ENCODE data around the gene SPACA9.

SPACA9 gene

DNA sequence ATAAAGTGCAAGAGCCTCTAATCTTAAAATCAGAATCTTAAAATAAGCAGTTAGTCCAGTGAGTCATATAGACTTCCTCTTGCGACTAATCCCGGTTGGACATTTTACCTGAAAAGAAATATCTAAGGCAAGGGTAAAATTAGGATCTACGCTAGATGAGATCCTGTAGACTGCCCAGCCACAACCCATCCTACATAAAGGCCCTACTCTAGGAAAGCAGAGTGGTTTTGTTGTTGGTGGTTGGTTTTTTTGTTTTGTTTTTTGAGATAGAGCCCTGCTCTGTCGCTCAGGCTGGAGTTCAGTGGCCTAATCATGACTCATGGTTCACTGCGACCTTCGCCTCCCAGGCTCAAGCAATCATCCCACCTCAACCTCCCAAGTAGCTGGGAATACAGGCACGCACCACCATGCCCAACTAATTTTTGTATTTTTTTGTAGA, 58.8 kb downstream of the SPACA9 start:
- peaks cover 0 to 1% of the 10 kb centered on the region in 2 experiments for H3K4me1 ChIP-seq (ENCODE audit: control insufficient read depth in 1 of 2, insufficient read depth in 1 of 2, low read depth in 1 of 2, low read length in 1 of 2)
- no peak overlapping the region for H3K4me3 ChIP-seq (ENCODE audit: low read depth in 1 of 2, low read length in 1 of 2)
- TF ChIP-seq, protein P1, sequence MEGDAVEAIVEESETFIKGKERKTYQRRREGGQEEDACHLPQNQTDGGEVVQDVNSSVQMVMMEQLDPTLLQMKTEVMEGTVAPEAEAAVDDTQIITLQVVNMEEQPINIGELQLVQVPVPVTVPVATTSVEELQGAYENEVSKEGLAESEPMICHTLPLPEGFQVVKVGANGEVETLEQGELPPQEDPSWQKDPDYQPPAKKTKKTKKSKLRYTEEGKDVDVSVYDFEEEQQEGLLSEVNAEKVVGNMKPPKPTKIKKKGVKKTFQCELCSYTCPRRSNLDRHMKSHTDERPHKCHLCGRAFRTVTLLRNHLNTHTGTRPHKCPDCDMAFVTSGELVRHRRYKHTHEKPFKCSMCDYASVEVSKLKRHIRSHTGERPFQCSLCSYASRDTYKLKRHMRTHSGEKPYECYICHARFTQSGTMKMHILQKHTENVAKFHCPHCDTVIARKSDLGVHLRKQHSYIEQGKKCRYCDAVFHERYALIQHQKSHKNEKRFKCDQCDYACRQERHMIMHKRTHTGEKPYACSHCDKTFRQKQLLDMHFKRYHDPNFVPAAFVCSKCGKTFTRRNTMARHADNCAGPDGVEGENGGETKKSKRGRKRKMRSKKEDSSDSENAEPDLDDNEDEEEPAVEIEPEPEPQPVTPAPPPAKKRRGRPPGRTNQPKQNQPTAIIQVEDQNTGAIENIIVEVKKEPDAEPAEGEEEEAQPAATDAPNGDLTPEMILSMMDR (IDR thresholded peaks at IDR 0.05), result no peak
- no peaks in the 10 kb centered on the region for H3K27me3 ChIP-seq
- H3K9me3 ChIP-seq, result no peaks in the 10 kb centered on the region
- H3K36me3 ChIP-seq, result peaks cover 11% of the 10 kb centered on the region
- no peak overlapping the region for H3K27ac ChIP-seq

DNA sequence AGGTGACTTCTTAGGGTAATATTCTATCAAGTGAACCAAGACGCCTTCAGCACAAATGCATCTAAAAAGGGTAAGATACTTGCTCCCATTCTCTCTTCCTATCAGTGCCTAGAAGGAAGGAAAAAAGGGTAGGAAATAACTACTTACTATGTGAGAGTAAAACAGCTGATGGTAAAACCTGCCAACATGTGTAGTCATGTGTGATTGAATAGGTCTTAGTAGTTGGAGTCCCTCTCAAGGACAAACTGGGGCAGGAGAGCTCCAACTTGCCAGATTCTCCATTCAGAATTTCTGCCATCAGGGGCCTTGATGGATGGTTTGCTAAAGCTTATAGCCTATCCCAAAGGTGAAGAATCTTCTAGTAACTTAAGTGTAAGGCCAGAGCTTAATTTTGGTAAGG, 60.5 kb downstream of the SPACA9 start:
- Histone ChIP-seq H3K9me3 (no peaks in the 10 kb centered on the region), H3K27ac (no peak overlapping the region), H3K36me3 (peaks cover 8% of the 10 kb centered on the region), H3K27me3 (no peaks in the 10 kb centered on the region), H3K4me1 (ENCODE audit: control insufficient read depth in 1 of 2, insufficient read depth in 1 of 2, low read depth in 1 of 2, low read length in 1 of 2) (peaks cover 12 to 16% of the 10 kb centered on the region in 2 experiments), H3K4me3 (ENCODE audit: low read depth in 1 of 2, low read length in 1 of 2) (no peak overlapping the region)
- TF ChIP-seq, protein P1 (IDR thresholded peaks at IDR 0.05), result no peak
